Pons (tissue), 1 donor: Measurements from ENCODE around the gene PRMT7.

Source experiments
- DNase-seq: peaks from one replicate; pipeline ENCODE4 v3.0.0-alpha.2; 2016; ENCODE audit warnings: low spot score

Gene PRMT7

GRCh38 chr16:68363658-68364521 lies 53.1 kb downstream of the PRMT7 start:
- DNase-seq, result no peak

GRCh38 chr16:68364561-68364998 lies 53.8 kb downstream of the PRMT7 start:
- DNase-seq, result no peak

GRCh38 chr16:68365167-68365817 lies 54.5 kb downstream of the PRMT7 start:
- peak; percentile 30 for DNase-seq

- no peak for DNase-seq
Measured at GRCh38 chr16:68366062-68366461, 55.2 kb downstream of the PRMT7 start.

GRCh38 chr16:68367030-68367429 lies 56.2 kb downstream of the PRMT7 start:
- no peak for DNase-seq

- no peak for DNase-seq
Measured at GRCh38 chr16:68367440-68367839, 56.6 kb downstream of the PRMT7 start.

GRCh38 chr16:68367891-68368290 lies 57.1 kb downstream of the PRMT7 start:
- no peak for DNase-seq

- no peak for DNase-seq
Measured at GRCh38 chr16:68368301-68368888, 57.6 kb downstream of the PRMT7 start.

GRCh38 chr16:68369168-68369567 lies 58.3 kb downstream of the PRMT7 start:
- no peak for DNase-seq

- no peak for DNase-seq
Measured at GRCh38 chr16:68369697-68370580, 59.1 kb downstream of the PRMT7 start.

GRCh38 chr16:68370581-68371275 lies 59.9 kb downstream of the PRMT7 start:
- no peak for DNase-seq

- DNase-seq, result no peak
Measured at GRCh38 chr16:68371276-68371651, 60.4 kb downstream of the PRMT7 start.

- no peak for DNase-seq
Measured at GRCh38 chr16:68371706-68372380, 61.0 kb downstream of the PRMT7 start.

- no peak for DNase-seq
Measured at GRCh38 chr16:68372381-68372720, 61.5 kb downstream of the PRMT7 start.

GRCh38 chr16:68372806-68373205 lies 62.0 kb downstream of the PRMT7 start:
- no peak for DNase-seq

- DNase-seq, result no peak
Measured at GRCh38 chr16:68373528-68374245, 62.9 kb downstream of the PRMT7 start.

- DNase-seq, result no peak
Measured at GRCh38 chr16:68374246-68374805, 63.5 kb downstream of the PRMT7 start.

- DNase-seq, result no peak
Measured at GRCh38 chr16:68374961-68375660, 64.3 kb downstream of the PRMT7 start.

- DNase-seq, result no peak
Measured at GRCh38 chr16:68375801-68376536, 65.2 kb downstream of the PRMT7 start.
